ENCODE data around the gene PMM1. TPM values are rescaled to one million over a fixed set of nuclear protein-coding genes. Genes with fewer than 3 reads are reported as not detected.
"Not testable (repeated sequence)": the region's sequence is repeated elsewhere in the genome, so short reads cannot be mapped to it uniquely, and the experiment has no call there.

PMM1 gene
- total RNA-seq, 1 experiment from 2014 or later, result 18.6 TPM

DNA sequence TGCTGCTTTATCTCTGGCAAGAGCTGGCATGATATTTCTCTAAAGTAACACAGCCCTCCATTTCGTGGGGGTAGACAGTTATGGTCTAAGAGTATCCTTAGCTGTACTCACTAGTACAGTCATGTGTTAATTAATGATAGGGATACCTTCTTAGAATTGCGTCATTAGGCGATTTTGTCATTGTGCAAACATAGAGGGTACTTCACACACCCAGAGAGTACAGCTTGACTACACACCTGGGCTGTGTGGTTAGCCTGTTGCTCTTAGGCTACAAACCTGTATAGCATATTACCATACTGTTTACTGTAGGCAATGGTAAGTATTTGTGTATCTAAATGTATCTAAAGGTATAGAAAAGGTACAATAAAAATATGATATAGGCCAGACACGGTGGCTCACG, 48.5 kb upstream of the PMM1 start:
- Histone ChIP-seq H3K27ac (ENCODE audit: low read length) (no peak overlapping the region), H3K4me3 (ENCODE audit: low read length) (no peak overlapping the region), H3K9ac (ENCODE audit: low read length) (no peak overlapping the region), H3K4me2 (ENCODE audit: low read length) (no peak overlapping the region), H2AFZ (ENCODE audit: low read length) (no peak overlapping the region), H4K20me1 (ENCODE audit: low read length) (peaks cover 7% of the 10 kb centered on the region; the same call in 1 of the 2 replicates), H3F3A (ENCODE audit: low read length, unreplicated experiment) (peaks cover 3% of the 10 kb centered on the region), H3K27me3 (ENCODE audit: low read length) (no peaks in the 10 kb centered on the region), H3K9me2 (replicated peaks; ENCODE audit: low read length) (no peaks in the 10 kb centered on the region), H3K9me3 (ENCODE audit: low read length) (no peaks in the 10 kb centered on the region), H3K79me2 (ENCODE audit: low read length) (peaks cover 54% of the 10 kb centered on the region), H3K4me1 (ENCODE audit: insufficient read depth, low read length) (peaks cover 10% of the 10 kb centered on the region; the same call in 1 of the 2 replicates), H3K36me3 (ENCODE audit: low read depth, low read length) (peaks cover 60% of the 10 kb centered on the region)
- CTCF ChIA-PET, result no interaction called here
- DNase-seq (no peak), ATAC-seq (no peak)
- TF ChIP-seq EZH2phosphoT487 (IDR thresholded peaks at IDR 0.05; ENCODE audit: borderline replicate concordance, low read length) (no peak), EZH2 (IDR thresholded peaks at IDR 0.05; ENCODE audit: low read length, unreplicated experiment) (no peak)
- TF ChIP-seq, protein P1, sequence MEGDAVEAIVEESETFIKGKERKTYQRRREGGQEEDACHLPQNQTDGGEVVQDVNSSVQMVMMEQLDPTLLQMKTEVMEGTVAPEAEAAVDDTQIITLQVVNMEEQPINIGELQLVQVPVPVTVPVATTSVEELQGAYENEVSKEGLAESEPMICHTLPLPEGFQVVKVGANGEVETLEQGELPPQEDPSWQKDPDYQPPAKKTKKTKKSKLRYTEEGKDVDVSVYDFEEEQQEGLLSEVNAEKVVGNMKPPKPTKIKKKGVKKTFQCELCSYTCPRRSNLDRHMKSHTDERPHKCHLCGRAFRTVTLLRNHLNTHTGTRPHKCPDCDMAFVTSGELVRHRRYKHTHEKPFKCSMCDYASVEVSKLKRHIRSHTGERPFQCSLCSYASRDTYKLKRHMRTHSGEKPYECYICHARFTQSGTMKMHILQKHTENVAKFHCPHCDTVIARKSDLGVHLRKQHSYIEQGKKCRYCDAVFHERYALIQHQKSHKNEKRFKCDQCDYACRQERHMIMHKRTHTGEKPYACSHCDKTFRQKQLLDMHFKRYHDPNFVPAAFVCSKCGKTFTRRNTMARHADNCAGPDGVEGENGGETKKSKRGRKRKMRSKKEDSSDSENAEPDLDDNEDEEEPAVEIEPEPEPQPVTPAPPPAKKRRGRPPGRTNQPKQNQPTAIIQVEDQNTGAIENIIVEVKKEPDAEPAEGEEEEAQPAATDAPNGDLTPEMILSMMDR (conservative IDR thresholded peaks at IDR 0.05; ENCODE audit: low read depth, low read length), result no peak
- POLR2A ChIA-PET (ENCODE audit: unreplicated experiment), result no interaction called here
- BruUV-seq (replicated peaks), result no TSS peak
- intact Hi-C loops (cut with micrococcal nuclease), result no loop called here

DNA sequence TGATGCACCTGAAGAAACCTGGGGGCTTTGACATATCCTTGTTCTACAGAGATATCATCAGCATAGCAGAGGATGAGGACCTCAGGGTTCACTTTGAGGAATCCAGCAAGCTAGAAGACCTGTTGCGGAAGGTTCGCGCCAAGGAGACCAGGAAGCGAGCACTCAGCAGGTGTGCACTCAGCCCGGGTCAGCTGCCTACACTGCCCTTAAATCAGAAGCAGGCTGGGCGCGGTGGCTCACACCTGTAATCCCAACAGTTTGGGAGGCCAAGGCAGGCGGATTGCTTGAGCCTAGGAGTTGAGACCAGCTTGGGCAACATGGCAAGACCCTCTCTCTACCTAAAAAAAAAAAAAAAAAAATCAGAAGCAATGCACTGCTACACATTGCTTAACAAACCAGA, 48.0 kb upstream of the PMM1 start:
- H3K4me3 ChIP-seq (ENCODE audit: low read length); H3K9me2 ChIP-seq (replicated peaks; ENCODE audit: low read length); POLR2A ChIA-PET (ENCODE audit: unreplicated experiment); H3K27ac ChIP-seq (ENCODE audit: low read length); H3K9me3 ChIP-seq (ENCODE audit: low read length); CTCF ChIA-PET; intact Hi-C loops (cut with micrococcal nuclease); H3K4me2 ChIP-seq (ENCODE audit: low read length); H3K9ac ChIP-seq (ENCODE audit: low read length); H3K27me3 ChIP-seq (ENCODE audit: low read length); H3F3A ChIP-seq (ENCODE audit: low read length, unreplicated experiment); H4K20me1 ChIP-seq (ENCODE audit: low read length); H3K4me1 ChIP-seq (ENCODE audit: insufficient read depth, low read length); DNase-seq; BruUV-seq (replicated peaks); ATAC-seq; H2AFZ ChIP-seq (ENCODE audit: low read length): not testable (repeated sequence)
- H3K36me3 ChIP-seq (ENCODE audit: low read depth, low read length), result peaks cover 56% of the 10 kb centered on the region
- H3K79me2 ChIP-seq (ENCODE audit: low read length), result peaks cover 49% of the 10 kb centered on the region

DNA sequence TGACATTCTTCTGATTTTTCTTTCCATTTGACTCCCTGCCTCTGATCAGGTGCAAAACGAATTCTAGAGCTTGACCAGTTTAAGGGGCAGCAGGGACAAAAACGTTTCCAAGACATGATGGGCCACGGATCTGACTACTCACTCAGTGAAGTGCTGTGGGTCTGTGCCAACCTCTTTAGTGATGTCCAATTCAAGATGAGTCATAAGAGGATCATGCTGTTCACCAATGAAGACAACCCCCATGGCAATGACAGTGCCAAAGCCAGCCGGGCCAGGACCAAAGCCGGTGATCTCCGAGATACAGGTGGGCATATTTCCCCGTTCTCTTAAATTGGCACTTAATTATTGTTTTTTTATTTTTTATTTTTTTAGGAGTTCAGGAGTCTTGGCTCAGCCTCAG, 46.8 kb upstream of the PMM1 start:
- H3K79me2 ChIP-seq (ENCODE audit: low read length), result peaks cover 39% of the 10 kb centered on the region
- peaks cover 44% of the 10 kb centered on the region for H3K36me3 ChIP-seq (ENCODE audit: low read depth, low read length)
- no peak overlapping the region for H3K4me3 ChIP-seq (ENCODE audit: low read length)
- H3K9me3 ChIP-seq (ENCODE audit: low read length), result no peaks in the 10 kb centered on the region
- H3K4me2 ChIP-seq (ENCODE audit: low read length), result no peak overlapping the region
- H3K4me1 ChIP-seq (ENCODE audit: insufficient read depth, low read length), result peaks cover 10% of the 10 kb centered on the region; the same call in 1 of the 2 replicates
- no peaks in the 10 kb centered on the region for H3K9me2 ChIP-seq (replicated peaks; ENCODE audit: low read length)
- POLR2A ChIA-PET (ENCODE audit: unreplicated experiment), result no interaction called here
- ATAC-seq, result peak; percentile 93
- DNase-seq, result peak; percentile 76
- no peak overlapping the region for H3K9ac ChIP-seq (ENCODE audit: low read length)
- H3K27ac ChIP-seq (ENCODE audit: low read length), result peak overlapping the region; percentile 22; the same call in 1 of the 2 replicates
- peaks cover 3% of the 10 kb centered on the region for H3F3A ChIP-seq (ENCODE audit: low read length, unreplicated experiment)
- CTCF ChIA-PET, result no interaction called here
- TF ChIP-seq EZH2phosphoT487 (IDR thresholded peaks at IDR 0.05; ENCODE audit: borderline replicate concordance, low read length), result no peak
- H4K20me1 ChIP-seq (ENCODE audit: low read length), result peaks cover 7% of the 10 kb centered on the region; the same call in 1 of the 2 replicates
- intact Hi-C loops (cut with micrococcal nuclease), result no loop called here
- BruUV-seq (replicated peaks), result TSS peak; percentile 8
- H3K27me3 ChIP-seq (ENCODE audit: low read length), result no peaks in the 10 kb centered on the region
- no peak overlapping the region for H2AFZ ChIP-seq (ENCODE audit: low read length)

DNA sequence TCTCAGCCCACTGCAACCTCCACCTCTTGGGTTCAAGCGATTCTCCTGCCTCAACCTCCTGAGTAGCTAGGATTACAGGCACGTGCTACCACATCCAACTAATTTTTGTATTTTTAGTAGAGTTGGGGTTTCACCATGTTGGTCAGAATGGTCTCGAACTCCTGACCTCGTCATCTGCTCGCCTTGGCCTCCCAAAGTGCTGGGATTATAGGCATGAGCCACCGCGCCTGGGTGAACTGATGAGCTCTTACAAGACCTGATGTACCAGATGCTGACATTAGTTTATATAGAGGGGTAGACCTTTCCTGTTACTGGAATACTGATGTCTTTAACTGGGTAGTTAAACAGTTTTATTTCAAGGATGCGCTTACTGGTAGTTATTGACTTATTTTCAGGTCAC, 45.0 kb upstream of the PMM1 start:
- H3K9ac ChIP-seq (ENCODE audit: low read length); H2AFZ ChIP-seq (ENCODE audit: low read length); H3K27ac ChIP-seq (ENCODE audit: low read length); POLR2A ChIA-PET (ENCODE audit: unreplicated experiment); DNase-seq; H3K4me1 ChIP-seq (ENCODE audit: insufficient read depth, low read length); H3F3A ChIP-seq (ENCODE audit: low read length, unreplicated experiment); H3K4me3 ChIP-seq (ENCODE audit: low read length); H3K27me3 ChIP-seq (ENCODE audit: low read length); H3K9me3 ChIP-seq (ENCODE audit: low read length); CTCF ChIA-PET; ATAC-seq; H3K9me2 ChIP-seq (replicated peaks; ENCODE audit: low read length); BruUV-seq (replicated peaks); intact Hi-C loops (cut with micrococcal nuclease); H3K4me2 ChIP-seq (ENCODE audit: low read length); H4K20me1 ChIP-seq (ENCODE audit: low read length): not testable (repeated sequence)
- Histone ChIP-seq H3K36me3 (ENCODE audit: low read depth, low read length) (peaks cover 32% of the 10 kb centered on the region), H3K79me2 (ENCODE audit: low read length) (peaks cover 31% of the 10 kb centered on the region)

DNA sequence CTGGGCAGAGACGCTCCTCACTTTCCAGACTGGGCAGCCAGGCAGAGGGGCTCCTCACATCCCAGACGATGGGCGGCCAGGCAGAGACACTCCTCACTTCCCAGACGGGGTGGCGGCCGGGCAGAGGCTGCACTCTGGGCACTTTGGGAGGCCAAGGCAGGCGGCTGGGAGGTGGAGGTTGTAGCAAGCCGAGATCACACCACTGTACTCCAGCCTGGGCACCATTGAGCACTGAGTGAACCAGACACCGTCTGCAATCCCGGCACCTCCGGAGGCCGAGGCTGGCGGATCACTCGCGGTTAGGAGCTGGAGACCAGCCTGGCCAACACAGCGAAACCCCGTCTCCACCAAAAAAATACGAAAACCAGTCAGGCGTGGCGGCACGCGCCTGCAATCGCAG, 42.0 kb upstream of the PMM1 start:
- Histone ChIP-seq H3K79me2 (ENCODE audit: low read length) (peaks cover 30% of the 10 kb centered on the region), H3K36me3 (ENCODE audit: low read depth, low read length) (peaks cover 31% of the 10 kb centered on the region)
- H3K27me3 ChIP-seq (ENCODE audit: low read length); H3K4me1 ChIP-seq (ENCODE audit: insufficient read depth, low read length); H3K27ac ChIP-seq (ENCODE audit: low read length); DNase-seq; H2AFZ ChIP-seq (ENCODE audit: low read length); H3K9ac ChIP-seq (ENCODE audit: low read length); H3K4me3 ChIP-seq (ENCODE audit: low read length); H3K9me3 ChIP-seq (ENCODE audit: low read length); CTCF ChIA-PET; H3F3A ChIP-seq (ENCODE audit: low read length, unreplicated experiment); H4K20me1 ChIP-seq (ENCODE audit: low read length); intact Hi-C loops (cut with micrococcal nuclease); BruUV-seq (replicated peaks); H3K4me2 ChIP-seq (ENCODE audit: low read length); ATAC-seq; POLR2A ChIA-PET (ENCODE audit: unreplicated experiment); H3K9me2 ChIP-seq (replicated peaks; ENCODE audit: low read length): not testable (repeated sequence)

DNA sequence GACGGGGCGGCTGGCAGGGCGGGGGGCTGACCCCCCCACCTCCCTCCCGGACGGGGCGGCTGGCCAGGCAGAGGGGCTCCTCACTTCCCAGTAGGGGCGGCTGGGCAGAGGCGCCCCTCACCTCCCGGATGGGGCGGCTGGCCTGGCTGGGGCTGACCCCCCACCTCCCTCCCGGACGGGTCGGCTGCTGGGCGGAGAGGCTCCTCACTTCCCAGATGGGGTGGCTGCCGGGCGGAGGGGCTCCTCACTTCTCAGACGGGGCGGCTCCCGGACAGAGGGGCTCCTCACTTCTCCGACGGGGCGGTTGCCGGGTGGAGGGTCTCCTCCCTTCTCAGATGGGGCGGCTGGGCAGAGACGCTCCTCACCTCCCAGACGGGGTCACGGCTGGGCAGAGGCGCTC, 41.5 kb upstream of the PMM1 start:
- intact Hi-C loops (cut with micrococcal nuclease); POLR2A ChIA-PET (ENCODE audit: unreplicated experiment); H3K9me2 ChIP-seq (replicated peaks; ENCODE audit: low read length); H3K4me1 ChIP-seq (ENCODE audit: insufficient read depth, low read length); ATAC-seq; H3F3A ChIP-seq (ENCODE audit: low read length, unreplicated experiment); H3K27me3 ChIP-seq (ENCODE audit: low read length); H3K27ac ChIP-seq (ENCODE audit: low read length); CTCF ChIA-PET; H3K9me3 ChIP-seq (ENCODE audit: low read length); H3K4me3 ChIP-seq (ENCODE audit: low read length); H3K9ac ChIP-seq (ENCODE audit: low read length); H3K4me2 ChIP-seq (ENCODE audit: low read length); DNase-seq; H4K20me1 ChIP-seq (ENCODE audit: low read length); H2AFZ ChIP-seq (ENCODE audit: low read length); BruUV-seq (replicated peaks): not testable (repeated sequence)
- H3K36me3 ChIP-seq (ENCODE audit: low read depth, low read length), result peaks cover 31% of the 10 kb centered on the region
- peaks cover 32% of the 10 kb centered on the region for H3K79me2 ChIP-seq (ENCODE audit: low read length)

Measured in PC-3 (cell line).